GM18858 (cell line): ENCODE results near the gene SLC4A2.

Experiments
- ATAC-seq: cut with Tn5 transposase; IDR thresholded peaks from one replicate; pipeline ENCODE4 v1.9.1; 2021; ENCODE audit not compliant: unreplicated experiment

SLC4A2 gene

DNA sequence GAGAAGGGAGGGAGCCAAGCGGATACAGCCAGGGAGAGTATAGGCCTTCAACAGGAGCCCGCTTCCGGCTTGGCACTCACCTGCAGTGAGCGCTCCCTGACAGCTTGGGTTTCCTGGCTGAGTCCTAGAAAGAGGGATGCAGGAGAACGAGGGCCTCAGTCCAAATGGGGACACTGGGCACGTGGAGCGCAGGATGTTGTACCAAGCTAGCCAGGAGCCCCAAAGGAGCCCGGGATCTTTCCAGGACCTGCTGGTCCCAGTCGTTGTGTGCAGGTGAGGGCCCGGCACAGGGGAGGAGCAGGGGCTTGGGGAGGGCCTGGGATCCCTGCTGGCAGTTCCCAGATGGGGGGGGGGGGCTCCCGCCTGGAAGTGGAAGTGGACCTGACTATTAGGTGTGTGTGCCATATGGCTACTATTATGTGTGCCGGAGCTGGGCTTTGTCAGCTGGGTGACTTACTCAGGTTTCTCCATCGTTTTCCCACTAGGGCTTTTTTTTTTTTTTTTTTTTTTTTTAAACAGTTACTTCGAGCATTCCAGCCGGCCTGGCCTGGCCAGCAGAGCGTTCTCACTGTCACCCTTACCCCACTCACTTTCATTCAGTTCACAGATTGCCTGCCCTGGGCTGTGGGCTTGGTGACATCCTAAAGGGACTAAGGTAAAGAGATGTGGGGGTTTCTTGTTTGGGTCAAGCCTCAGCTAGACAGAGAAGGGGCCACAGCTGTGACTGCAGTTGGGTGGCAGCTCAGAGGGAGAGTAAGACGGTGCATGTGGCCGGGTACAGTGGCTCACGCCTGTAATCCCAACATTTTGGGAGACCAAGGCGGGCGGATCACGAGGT, 30.7 kb downstream of the SLC4A2 start:
- no peak for ATAC-seq

DNA sequence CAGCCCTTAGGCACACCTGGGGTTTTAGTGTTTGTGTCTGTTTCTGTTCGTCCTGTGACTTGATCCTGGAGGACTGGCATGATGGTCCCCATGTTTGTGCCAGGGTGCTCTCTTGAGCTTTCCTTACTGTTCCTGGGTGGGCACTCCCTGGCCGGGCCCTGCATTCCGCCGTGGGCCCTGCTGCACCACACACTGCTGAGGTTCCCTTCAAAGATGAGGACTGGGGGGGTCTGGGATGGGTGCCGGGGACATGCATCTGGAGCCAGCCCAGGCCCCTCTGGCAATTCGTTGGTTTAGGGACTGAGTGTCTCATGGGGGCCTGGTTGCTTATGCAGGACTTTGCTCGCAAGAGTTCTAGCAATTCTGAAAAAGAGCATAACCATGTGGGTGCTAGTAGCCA, 31.6 kb downstream of the SLC4A2 start:
- no peak for ATAC-seq

DNA sequence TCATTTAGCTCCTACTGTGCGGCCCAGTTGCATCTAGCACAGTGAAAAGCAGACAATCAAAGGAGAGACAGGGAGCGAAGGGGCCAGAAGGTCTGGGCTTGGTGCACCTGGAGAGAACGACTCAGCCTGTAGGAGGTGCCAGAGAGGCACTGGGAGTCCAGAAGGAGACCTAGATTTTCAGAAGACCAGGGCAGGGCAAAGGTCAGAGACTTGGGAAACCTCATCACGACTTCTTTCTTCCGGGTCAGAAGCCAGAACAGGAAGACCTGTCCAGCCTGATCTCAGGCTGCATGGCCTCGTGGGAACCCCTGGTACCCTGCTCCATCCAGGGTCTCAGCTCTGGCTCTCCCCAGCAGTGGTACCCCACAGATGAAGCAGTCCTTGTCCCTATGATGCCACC, 32.0 kb downstream of the SLC4A2 start:
- no peak for ATAC-seq

DNA sequence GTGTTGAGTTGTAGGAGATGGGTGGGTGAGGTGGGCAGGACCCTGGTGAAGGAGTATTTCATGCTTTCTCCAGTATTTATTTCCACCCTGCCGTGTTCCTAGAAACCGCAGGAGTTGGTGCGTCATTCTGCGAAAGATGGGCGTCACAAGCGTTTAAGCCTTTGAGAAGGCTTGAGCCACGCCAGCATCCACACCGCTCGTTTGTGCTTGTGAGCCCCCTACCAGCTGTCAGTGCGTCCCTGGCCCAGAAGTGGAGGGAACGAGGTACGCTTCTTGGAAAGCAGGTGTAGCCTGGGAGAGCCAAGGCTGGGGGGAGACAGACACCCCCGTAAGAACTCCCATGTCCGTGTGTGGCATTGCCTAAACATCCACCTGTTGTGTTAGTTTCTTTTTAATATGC, 32.6 kb downstream of the SLC4A2 start:
- ATAC-seq, result no peak

DNA sequence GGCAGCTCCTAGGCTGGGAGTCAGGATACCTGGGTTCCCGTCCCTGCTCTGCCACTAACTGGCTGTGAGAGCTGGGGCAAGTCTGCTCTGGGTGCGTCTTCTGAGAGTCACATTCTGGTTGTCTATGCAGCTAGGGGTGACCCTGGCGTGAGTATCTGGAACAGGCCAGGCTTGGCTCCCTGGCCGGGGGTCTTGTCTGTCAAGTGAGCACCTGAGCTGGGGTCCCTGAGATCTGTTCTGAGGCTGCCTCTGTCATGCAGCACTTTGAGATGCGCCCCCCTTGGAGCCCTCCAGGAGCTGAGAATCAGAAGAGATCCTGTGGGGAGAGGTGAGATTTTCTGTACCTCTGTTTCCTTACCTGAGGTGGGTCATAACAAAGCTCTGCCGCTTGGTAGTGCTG, 34.4 kb downstream of the SLC4A2 start:
- ATAC-seq, result no peak

DNA sequence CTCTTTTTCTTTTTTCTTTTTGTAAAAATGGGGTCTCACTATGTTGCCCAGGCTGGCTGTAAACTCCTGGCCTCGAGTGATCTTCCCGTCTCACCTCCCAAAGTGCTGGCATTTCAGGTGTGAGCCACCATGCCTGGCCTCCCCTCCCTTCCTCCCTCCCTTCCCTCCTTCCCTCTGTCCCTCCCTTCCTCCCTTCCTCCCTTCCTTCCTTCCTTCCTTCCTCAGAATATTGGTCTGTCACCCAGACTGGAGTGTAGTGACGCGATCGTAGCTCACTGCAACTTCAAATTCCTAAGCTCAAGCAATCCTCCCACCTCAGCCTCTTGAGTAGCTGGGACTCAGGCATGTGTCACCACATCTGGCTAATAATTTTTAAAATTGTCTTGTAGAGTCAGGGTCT, 35.3 kb downstream of the SLC4A2 start:
- no peak for ATAC-seq

DNA sequence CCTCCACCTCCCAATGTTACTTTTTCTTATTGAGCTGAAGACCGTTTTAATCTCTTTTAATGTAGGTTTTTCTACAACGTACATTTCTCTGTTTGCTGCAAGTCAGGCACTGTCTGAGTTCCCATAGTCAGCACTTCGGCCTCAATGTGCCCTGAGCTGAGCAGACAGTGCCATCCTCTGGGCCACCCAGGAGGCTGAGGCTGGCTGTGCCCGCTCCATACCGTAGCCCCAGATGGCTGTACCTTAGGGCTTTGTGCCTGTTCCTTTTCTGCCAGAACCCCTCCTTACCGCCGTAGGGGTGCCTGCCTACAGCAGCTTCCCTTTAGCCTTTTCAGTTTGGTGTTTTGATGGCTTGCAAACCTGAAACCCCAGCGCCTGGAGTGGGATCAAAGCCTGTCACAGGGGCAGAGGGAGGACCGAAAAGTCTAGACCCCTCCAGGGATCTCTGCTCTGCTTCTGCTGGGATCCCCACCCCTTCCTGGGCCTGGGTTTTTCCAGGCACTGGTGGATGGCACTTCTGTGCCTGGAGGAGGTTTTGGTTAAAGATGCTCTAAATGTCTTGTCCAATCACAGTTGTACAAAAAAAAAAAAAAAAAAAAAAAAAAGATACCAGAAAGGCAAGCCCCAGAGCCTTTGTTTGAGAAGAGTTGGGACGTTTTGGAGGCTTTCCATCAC, 35.9 kb downstream of the SLC4A2 start:
- no peak for ATAC-seq

DNA sequence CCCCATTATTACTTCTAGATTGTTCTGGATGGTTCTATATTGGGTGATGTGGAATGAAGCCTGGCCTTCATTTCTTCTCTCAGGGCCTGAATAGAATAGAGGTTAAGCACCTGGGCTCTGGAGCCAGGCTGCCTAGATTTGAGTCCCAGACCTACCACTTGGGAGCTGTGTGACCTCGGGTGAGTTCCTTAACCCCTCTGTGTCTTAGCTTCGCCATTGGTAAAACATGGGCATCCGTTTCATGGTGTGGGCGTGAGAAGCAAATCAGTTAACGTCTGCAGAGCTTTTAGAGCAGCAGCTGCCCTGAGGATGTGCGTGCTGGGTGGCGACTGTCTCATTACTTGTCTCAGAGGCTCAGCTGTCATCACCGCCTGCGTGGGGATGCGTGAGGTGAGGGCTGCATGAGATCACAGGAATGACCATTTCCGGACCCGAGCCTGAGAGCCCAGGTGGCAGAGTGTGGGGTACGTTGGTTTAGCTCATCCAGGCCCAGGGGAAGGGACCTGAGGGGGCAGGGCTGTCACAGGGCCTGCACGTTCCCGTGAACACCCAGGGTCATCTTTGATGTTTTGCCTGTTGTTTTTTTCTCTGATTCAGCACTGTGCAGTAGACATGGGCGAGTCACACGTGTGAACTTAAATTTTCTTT, 36.6 kb downstream of the SLC4A2 start:
- no peak for ATAC-seq

DNA sequence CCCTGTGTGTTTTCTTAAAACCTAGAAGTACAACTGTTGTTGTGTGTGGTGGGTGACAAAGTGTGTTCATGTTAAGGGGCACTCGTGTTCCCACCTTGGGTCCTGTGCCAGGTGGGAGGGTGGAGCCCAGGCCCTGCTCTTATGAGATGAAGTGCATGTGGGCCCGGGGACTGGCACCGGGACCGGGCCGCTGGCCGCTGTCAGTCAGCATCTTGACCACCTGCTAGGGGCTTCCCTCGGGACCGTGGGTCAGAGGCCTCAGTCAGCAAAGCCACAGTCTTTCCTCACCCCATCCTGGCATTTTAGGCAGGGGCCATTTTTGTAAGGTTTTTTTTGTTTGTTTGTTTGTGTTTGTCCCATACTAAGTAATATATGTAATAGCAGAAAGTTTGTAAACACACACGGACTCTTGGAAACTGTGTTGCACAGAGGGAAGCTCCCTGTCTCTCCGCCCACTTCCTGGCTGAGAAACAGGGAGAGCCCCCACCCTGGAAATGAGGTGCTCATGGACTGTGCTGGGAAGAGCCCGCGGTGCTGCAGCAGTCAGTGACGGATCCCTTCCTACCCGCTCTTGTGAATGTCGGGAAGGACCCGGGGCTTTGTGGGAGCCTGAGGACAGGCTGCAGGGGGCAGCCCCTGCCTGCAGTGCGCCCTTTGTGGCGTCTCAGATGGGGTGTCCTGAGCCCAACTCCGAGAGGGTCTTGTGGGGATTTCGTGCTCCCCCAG, 40.3 kb downstream of the SLC4A2 start:
- no peak for ATAC-seq

DNA sequence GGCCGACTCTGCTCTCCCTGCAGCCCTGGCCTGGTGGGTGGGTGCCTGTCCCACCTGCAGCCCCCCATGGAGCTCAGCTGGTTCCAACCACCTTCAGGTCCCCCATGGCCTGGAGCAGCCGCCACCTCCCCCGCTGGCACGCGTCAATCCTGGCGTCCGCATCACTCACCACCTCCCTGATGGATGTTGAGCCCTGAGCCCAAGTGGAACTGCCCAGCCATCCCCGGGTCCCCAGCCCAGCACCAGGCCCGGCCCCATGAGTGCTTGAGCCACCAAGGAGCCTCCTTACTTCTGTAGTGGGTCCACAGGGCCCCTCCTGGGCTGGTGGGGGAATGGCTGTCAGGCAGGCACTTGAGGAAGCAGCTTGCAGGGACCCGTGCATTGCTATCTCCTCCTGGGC, 41.5 kb downstream of the SLC4A2 start:
- no peak for ATAC-seq

DNA sequence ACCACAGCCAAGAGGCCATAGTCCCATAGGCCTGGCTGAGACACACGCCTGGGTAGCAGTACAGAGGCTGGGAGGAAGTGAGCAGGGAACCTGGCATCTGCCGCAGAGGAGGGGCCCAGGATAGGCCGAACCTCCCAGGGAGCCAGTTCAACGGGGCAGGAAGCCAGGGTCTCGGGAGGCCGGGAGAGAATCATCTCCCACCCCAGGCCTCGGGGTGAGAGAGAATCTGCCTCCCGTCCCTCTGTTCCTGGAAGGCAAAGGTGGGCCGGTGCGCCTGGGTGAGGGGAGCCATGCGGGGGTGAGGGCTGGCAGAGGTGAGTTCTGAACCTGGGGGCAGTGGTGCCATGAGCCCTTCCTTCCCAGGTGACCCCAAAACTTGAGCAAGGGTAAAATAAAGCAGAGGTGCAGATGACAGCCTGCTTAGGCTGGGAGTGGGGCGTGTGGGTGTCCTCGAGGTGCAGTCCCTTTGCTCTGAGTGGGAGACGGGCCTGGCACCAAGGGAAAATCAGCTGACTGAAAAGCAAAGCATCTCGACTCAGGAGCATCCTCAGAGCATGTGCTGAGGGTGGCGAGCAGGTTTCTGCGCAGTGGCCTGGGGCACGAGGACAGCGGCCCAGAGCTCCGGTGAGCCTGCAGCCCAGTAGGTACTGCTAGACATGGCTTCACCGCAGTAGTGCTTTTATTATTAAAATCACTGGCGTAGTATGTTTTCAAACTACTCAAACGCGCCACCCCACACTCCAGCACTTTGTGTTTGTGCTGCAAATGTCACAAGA, 42.4 kb downstream of the SLC4A2 start:
- no peak for ATAC-seq

DNA sequence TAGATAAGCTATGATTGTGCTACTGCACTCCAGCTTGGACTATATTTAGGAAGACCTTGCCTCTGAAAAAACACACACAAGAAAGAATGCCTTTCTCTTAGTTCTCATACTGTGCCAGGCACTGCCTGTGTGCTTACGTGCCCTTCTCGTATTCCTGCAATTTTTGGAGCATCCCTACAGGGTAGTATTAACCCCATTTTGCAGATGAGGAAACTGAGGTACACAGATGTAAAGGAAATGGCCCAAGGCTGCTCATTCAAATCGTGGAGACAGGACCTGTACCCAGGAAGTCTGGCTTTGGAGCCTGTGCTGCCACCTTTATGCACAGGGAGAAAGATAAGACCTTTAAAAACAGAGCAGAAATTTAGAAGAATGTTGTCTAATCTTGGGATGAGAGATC, 43.6 kb downstream of the SLC4A2 start:
- ATAC-seq, result no peak

DNA sequence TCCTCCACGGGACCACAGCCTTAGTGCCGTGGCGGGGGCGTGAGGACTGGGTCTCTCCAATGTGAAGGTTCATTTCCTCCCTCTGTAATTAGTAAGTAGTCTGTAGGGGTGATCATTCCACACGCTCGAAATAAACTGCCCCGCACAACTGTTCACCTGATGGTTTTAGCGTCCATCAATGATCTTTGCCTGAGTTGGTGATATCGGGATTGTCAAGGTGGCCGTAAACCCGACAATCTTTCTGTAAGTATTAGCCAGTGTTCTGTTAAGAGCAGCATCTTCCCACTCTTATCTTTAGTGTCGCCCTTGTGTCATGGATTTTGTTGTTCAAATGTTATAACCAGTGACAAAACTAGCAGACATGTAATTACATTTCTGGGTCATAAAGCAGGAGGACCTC, 44.6 kb downstream of the SLC4A2 start:
- no peak for ATAC-seq

DNA sequence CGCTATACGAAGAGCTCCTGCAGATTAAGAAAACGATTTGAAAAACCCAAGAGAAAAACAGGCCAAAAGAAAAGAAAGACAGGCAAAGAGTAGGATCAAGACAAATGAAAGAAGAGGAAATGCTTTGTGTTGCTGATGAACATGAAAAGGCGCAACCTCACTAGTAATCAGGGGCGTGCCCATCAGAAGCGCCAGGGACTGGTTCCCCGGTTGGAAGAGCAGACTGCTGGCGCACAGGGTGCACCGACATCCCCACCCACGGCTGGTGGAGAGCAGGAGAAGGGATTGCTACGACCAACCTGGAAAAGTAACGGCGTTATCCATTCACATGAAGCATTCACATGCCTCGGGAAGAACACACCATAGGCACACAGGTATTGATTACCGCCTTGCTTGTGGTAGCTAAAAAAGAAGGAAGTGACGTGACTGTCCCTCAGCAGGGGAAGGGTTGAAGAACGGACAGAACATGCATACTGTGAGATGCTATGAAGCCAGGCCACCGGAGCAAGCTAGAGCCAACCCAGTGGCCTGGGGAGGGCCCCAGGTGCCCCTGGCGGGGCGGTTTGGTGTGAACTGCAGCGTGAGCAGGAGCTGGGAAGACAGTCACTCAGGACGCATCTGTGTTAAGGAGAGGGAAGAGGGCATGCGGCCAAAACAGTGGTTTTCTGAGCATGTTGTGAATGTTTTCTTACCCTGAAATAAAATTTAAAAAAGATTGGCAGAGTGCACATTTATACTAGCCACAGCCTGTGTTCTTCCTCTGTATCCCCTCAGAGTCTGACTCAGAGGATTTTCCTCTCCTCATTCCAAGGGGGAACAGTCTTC, 45.2 kb downstream of the SLC4A2 start:
- no peak for ATAC-seq

DNA sequence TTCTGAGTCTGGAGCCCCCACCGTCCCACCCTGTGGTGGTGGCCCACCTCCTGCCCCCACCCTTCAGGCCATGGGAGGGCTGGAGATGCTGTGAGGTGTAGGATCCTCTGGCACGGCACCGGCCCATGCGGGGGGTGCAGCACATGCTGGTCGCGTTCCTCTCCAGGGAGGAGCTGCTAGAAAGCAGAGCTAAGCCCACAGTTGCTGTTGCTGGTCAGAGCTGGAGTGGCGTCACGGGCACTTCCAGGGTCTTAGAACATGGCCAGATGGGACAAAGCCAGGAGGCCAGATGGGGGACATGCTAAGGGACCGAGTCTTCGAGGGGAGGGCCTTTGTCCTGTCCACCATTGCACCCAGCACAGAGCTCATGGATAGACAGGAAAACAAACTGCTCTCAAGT, 48.5 kb downstream of the SLC4A2 start:
- ATAC-seq, result no peak

DNA sequence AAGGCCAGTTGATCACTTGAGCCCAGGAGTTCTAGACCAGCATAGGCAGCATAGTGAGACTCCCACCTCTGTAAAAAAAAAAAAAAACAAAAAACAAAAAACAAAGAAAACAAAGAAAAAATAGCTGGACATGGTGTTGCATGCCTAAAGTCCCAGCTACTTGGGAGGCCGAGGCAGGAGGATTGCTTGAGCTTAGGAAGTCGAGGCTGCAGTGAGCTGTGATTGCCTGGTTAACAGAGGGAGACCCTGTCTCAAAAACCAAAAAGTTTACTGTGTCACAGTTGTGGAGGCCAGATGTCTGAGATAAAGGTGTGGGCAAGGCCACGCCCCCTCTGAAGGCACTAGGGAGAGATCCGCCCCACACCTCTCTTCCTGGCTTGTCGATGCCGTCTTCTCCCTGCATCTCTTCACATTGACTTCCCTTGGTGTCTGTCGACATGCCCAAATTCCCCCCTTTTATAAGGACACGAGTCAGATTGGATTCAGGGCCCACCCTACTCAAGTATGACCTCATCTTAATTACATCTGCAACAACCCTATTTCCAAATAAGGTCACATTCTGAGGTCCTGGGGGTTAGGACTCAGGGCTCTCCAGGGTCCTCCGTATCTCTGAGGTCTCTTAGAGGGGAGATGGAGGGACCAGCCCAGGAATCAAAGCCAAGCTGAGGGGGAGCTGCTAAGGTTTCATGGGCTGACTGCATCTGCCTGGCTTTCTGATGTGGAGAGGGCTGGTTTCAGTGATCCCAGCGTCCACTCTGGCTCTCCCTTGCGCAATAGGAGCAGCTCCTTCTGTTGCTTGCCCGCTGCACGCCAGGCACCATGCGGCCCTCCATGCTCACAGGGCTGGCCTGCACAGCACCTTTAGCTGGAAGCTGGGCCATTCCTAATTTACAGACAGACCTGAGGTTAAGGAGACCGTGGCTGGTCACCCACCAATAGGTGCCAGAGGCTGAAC, 50.0 kb downstream of the SLC4A2 start:
- ATAC-seq, result no peak

DNA sequence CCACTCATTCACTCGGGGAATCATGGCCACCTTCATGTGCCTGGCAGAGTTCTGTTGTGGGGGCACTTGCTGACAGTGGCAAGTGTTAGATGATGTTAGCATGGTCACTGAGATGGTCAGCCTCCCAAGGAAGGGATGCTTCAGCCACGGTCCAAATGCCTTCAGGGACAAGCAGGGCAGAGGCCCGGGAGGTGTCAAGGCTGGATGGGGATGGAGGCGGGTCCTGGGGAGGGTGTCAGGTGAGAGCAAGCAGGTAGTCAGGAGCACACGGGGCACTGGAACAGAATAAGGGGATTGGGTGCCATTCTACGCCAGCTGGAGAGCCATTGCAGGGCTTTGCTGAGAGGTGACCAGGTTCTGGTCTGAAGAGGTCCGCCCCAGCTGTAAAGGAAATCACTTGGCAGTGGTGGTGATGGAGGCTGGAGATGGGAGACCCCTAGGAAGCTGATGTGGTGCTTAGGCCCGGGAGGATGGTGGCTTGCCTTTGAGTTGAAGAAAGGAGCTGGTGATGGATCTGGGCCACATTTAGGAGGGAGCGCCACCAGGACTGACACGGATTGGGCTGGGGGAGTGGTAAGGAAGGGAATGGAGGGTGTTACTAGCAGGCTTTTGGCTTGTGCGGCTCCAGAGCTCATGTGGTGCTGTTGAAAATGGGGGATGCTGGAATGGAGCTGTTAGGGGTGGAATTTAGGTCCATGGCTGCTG, 51.0 kb downstream of the SLC4A2 start:
- ATAC-seq, result no peak
